Neural cell (in vitro differentiated cells): ENCODE measurements around the gene TLX3. TPM values are rescaled to one million over a fixed set of nuclear protein-coding genes. Genes with fewer than 3 reads are reported as not detected.

Source experiments
- H2AFZ ChIP-seq: fragments of 200-600, 300-800 bp; sonication (generic), shearing (Covaris generic); 2 replicates; pipeline ENCODE4 v1.6.0; 2014; ENCODE audit warnings: low read depth, mild to moderate bottlenecking, antibody characterized with exemption, low read length, moderate library complexity
- H3F3A ChIP-seq: fragments of 200-600 bp; shearing (Covaris generic); 2 replicates; pipeline ENCODE4 v1.6.1; 2016; ENCODE audit warnings: mild to moderate bottlenecking, moderate library complexity, mixed read lengths, antibody characterized with exemption, low read length; ENCODE audit not compliant: insufficient read depth, poor library complexity, severe bottlenecking
- H3K27ac ChIP-seq: fragments of 200-600, 300-800 bp; sonication (generic), shearing (Covaris generic); 2 replicates; pipeline ENCODE4 v1.5.1; 2014; ENCODE audit warnings: mild to moderate bottlenecking, low read length, moderate library complexity
- H3K27me3 ChIP-seq: fragments of 300-800, 200-600 bp; sonication (generic), shearing (Covaris generic); 2 replicates; pipeline ENCODE4 v1.6.0; 2014; ENCODE audit warnings: mild to moderate bottlenecking, low read depth, low read length, moderate library complexity; ENCODE audit not compliant: insufficient read depth
- H3K36me3 ChIP-seq: fragments of 300-800, 200-600 bp; sonication (generic), shearing (Covaris generic); 2 replicates; pipeline ENCODE4 v1.5.1; 2014; ENCODE audit warnings: mild to moderate bottlenecking, antibody characterized with exemption, low read length, moderate library complexity; ENCODE audit not compliant: insufficient read depth
- H3K4me2 ChIP-seq: fragments of 300-800, 200-600 bp; sonication (generic), shearing (Covaris generic); 2 replicates; pipeline ENCODE4 v1.6.0; 2014; ENCODE audit warnings: mild to moderate bottlenecking, low read length
- H3K4me3 ChIP-seq: fragments of 300-800, 200-600 bp; sonication (generic), shearing (Covaris generic); 2 replicates; pipeline ENCODE4 v1.5.1; 2014; ENCODE audit warnings: mild to moderate bottlenecking, low read length, moderate library complexity
- H3K79me2 ChIP-seq: fragments of 200-600 bp; shearing (Covaris generic); replicated peaks from 2 replicates; pipeline ENCODE4 v1.6.0; 2014; ENCODE audit warnings: mild to moderate bottlenecking, low read length, moderate library complexity; ENCODE audit not compliant: insufficient read depth
- H3K9ac ChIP-seq: fragments of 300-800, 200-600 bp; sonication (generic), shearing (Covaris generic); 2 replicates; pipeline ENCODE4 v1.6.1; 2016; ENCODE audit warnings: mild to moderate bottlenecking, low read length, mixed read lengths
- H3K9me2 ChIP-seq: fragments of 200-600 bp; shearing (Covaris generic); 2 replicates; pipeline ENCODE4 v1.6.1; 2016; ENCODE audit warnings: mild to moderate bottlenecking, low read length, mixed read lengths; ENCODE audit not compliant: insufficient read depth
- H3K9me3 ChIP-seq: fragments of 200-600, 300-800 bp; sonication (generic), shearing (Covaris generic); 2 replicates; pipeline ENCODE4 v1.6.1; 2016; ENCODE audit warnings: mild to moderate bottlenecking, mixed run types, low read length, moderate library complexity, mixed read lengths
- H4K20me1 ChIP-seq: fragments of 200-600 bp; shearing (Covaris generic); 2 replicates; pipeline ENCODE4 v1.6.1; 2016; ENCODE audit warnings: mild to moderate bottlenecking, mixed run types; ENCODE audit not compliant: insufficient read depth
- EP300 ChIP-seq: fragments of 450-650 bp; conservative IDR thresholded peaks from 2 replicates; pipeline ENCODE4 v1.6.1; 2014; ENCODE audit warnings: antibody characterized with exemption, mild to moderate bottlenecking, moderate library complexity; ENCODE audit not compliant: poor library complexity, severe bottlenecking
- EZH2 ChIP-seq: fragments of 200-600, 300-800 bp; shearing (Covaris generic), sonication (generic); IDR thresholded peaks from 2 replicates; pipeline ENCODE4 v1.6.1; 2014; ENCODE audit warnings: antibody characterized with exemption, low read length, borderline replicate concordance, mild to moderate bottlenecking; ENCODE audit not compliant: insufficient read depth, poor library complexity, severe bottlenecking
- MXI1 ChIP-seq: fragments of 450-650 bp; conservative IDR thresholded peaks from 2 replicates; pipeline ENCODE4 v1.6.1; 2014; ENCODE audit warnings: antibody characterized with exemption, mild to moderate bottlenecking; ENCODE audit not compliant: poor library complexity, severe bottlenecking
- POLR2AphosphoS5 ChIP-seq: IDR thresholded peaks from 2 replicates; pipeline ENCODE4 v1.6.1; 2012
- RAD21 ChIP-seq: fragments of 450-650 bp; conservative IDR thresholded peaks from 2 replicates; pipeline ENCODE4 v1.6.1; 2014; ENCODE audit warnings: antibody characterized with exemption, mild to moderate bottlenecking, moderate library complexity
- REST ChIP-seq: IDR thresholded peaks from 2 replicates; pipeline ENCODE4 v1.6.1; 2012; ENCODE audit warnings: borderline replicate concordance
- SMC3 ChIP-seq: fragments of 450-650 bp; conservative IDR thresholded peaks from 2 replicates; pipeline ENCODE4 v1.6.1; 2014; ENCODE audit warnings: antibody characterized with exemption, mild to moderate bottlenecking, moderate library complexity; ENCODE audit not compliant: poor library complexity
- TAF1 ChIP-seq: IDR thresholded peaks from 2 replicates; pipeline ENCODE4 v1.6.1; 2012; ENCODE audit warnings: low read depth
- polyA plus RNA-seq: library from polyadenylated mRNA; depleted of rRNA; stranded (reverse); fragments of >200 nt; gene quantifications from 2 replicates; pipeline ENCODE4 v1.2.3, GENCODE V29; 2014
- TF ChIP-seq, protein P1 (sequence below): fragments of 450-650 bp; IDR thresholded peaks from 2 replicates; pipeline ENCODE4 v1.5.1; 2014; ENCODE audit warnings: antibody characterized with exemption, mild to moderate bottlenecking, moderate library complexity; ENCODE audit not compliant: poor library complexity, severe bottlenecking

TLX3 gene
- polyA plus RNA-seq, 1 donor from 2014 or later: not detected

GRCh38 chr5:171313481-171314206 is 4.6 kb downstream of the TLX3 start:
- Histone ChIP-seq H4K20me1 (no peaks in the 10 kb centered on the region), H3K9me2 (no peaks in the 10 kb centered on the region), H2AFZ (no peak overlapping the region), H3K27me3 (peaks cover 100% of the 10 kb centered on the region), H3K79me2 (no peaks in the 10 kb centered on the region), H3K4me2 (no peak overlapping the region), H3K4me3 (no peak overlapping the region), H3K9me3 (peaks cover 4% of the 10 kb centered on the region), H3K36me3 (no peaks in the 10 kb centered on the region), H3K9ac (no peak overlapping the region), H3K27ac (no peak overlapping the region), H3F3A (no peaks in the 10 kb centered on the region)
- no peak for TF ChIP-seq REST
- no peak for TF ChIP-seq RAD21
- TF ChIP-seq EZH2: peak; percentile 43
- no peak for TF ChIP-seq EP300
- peak; percentile 14 for TF ChIP-seq POLR2AphosphoS5
- TF ChIP-seq TAF1: no peak
- TF ChIP-seq MXI1: no peak
- TF ChIP-seq, protein P1, sequence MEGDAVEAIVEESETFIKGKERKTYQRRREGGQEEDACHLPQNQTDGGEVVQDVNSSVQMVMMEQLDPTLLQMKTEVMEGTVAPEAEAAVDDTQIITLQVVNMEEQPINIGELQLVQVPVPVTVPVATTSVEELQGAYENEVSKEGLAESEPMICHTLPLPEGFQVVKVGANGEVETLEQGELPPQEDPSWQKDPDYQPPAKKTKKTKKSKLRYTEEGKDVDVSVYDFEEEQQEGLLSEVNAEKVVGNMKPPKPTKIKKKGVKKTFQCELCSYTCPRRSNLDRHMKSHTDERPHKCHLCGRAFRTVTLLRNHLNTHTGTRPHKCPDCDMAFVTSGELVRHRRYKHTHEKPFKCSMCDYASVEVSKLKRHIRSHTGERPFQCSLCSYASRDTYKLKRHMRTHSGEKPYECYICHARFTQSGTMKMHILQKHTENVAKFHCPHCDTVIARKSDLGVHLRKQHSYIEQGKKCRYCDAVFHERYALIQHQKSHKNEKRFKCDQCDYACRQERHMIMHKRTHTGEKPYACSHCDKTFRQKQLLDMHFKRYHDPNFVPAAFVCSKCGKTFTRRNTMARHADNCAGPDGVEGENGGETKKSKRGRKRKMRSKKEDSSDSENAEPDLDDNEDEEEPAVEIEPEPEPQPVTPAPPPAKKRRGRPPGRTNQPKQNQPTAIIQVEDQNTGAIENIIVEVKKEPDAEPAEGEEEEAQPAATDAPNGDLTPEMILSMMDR: no peak

GRCh38 chr5:171314728-171315385 is 5.8 kb downstream of the TLX3 start:
- Histone ChIP-seq H3K4me3 (no peak overlapping the region), H3K9me2 (no peaks in the 10 kb centered on the region), H4K20me1 (no peaks in the 10 kb centered on the region), H3K27me3 (peaks cover 100% of the 10 kb centered on the region), H3K36me3 (no peaks in the 10 kb centered on the region), H3K9me3 (peaks cover 4% of the 10 kb centered on the region), H2AFZ (no peak overlapping the region), H3K79me2 (no peaks in the 10 kb centered on the region), H3F3A (no peaks in the 10 kb centered on the region), H3K9ac (no peak overlapping the region), H3K4me2 (no peak overlapping the region), H3K27ac (no peak overlapping the region)
- no peak for TF ChIP-seq RAD21
- TF ChIP-seq, protein P1: no peak
- peak; percentile 44 for TF ChIP-seq EZH2
- no peak for TF ChIP-seq SMC3
- TF ChIP-seq POLR2AphosphoS5: no peak
- no peak for TF ChIP-seq TAF1
- no peak for TF ChIP-seq MXI1
